Testis (tissue), 3 donors: ENCODE measurements around the gene CAMTA2. TPM values are rescaled to one million over a fixed set of nuclear protein-coding genes. Genes with fewer than 3 reads are reported as not detected.

Experiments used
- DNase-seq: peaks from one replicate; pipeline ENCODE4 v3.0.0-alpha.2; 2019
- H3K27ac ChIP-seq, 2 donors: fragments of 200-600 bp; sonication (generic); one replicate each; pipeline ENCODE4 v1.5.1; 2019
- H3K27me3 ChIP-seq: fragments of 200-600 bp; sonication (generic); one replicate; pipeline ENCODE4 v1.5.1; 2019
- H3K36me3 ChIP-seq: fragments of 200-600 bp; sonication (generic); one replicate; pipeline ENCODE4 v1.5.1; 2017; ENCODE audit warnings: low read depth; ENCODE audit errors: missing control alignments
- H3K4me1 ChIP-seq: fragments of 200-600 bp; sonication (generic); one replicate; pipeline ENCODE4 v1.5.1; 2019
- H3K4me3 ChIP-seq, 2 donors: fragments of 200-600 bp; sonication (generic); one replicate each; pipeline ENCODE4 v1.5.1; 2017 to 2019
- H3K9me3 ChIP-seq: fragments of 200-600 bp; sonication (generic); one replicate; pipeline ENCODE4 v1.5.1; 2017
- POLR2A ChIP-seq: fragments of 450-650 bp; IDR thresholded peaks from one replicate; pipeline ENCODE4 v1.6.1; 2017; ENCODE audit warnings: antibody characterized with exemption, mild to moderate bottlenecking, moderate library complexity
- WGBS, 2 donors: methylation state at CpG; one replicate each; pipeline ENCODE4 v1.1.5; 2018; 5-methylcytosine and 5-hydroxymethylcytosine counted together
- intact Hi-C: fragments of 100-400 bp; cut with DNase I; formaldehyde crosslinking; loops from one replicate; pipeline ENCODE4 v1.15.1; 2023; ENCODE audit warnings: low total_unique reads
- polyA plus RNA-seq: library from polyadenylated mRNA; stranded (reverse); fragments of 350-450 nt; fragmentation: Illumina TruSeq; extraction: RNeasy Lipid Tissue Mini Kit (QIAGEN cat#74804); gene quantifications from one replicate; pipeline ENCODE4 v1.2.3, GENCODE V29; 2014; ENCODE audit warnings: low read depth, low replicate concordance; ENCODE audit not compliant: insufficient read depth
- total RNA-seq, 2 donors: library from RNA; depleted of rRNA; stranded (reverse); fragments of >200 nt; gene quantifications; one replicate each; pipeline ENCODE4 v1.2.3, GENCODE V29; 2016
- TF ChIP-seq, protein P1 (sequence below), 3 experiments: fragments of 450-650 bp in 2 of 3; fragments of 200-600 bp in 1 of 3; sonication (generic) in 1 of 3; IDR thresholded peaks; one replicate each; pipeline ENCODE4 v1.5.1; 2016 to 2019; ENCODE audit warnings: antibody characterized with exemption in 3 of 3, mild to moderate bottlenecking in 2 of 3, moderate library complexity in 1 of 3

The CAMTA2 gene
- total and polyA plus RNA-seq, 3 donors from 2014 or later: 22.4 to 59.3 (median 51.3) TPM

- Histone ChIP-seq H3K4me3 (peak overlapping the region; percentile 69), H3K36me3 (no peaks in the 10 kb centered on the region), H3K27me3 (no peaks in the 10 kb centered on the region), H3K9me3 (no peaks in the 10 kb centered on the region), H3K27ac (peak overlapping the region; percentile 83 to 97), H3K4me1 (peaks cover 14% of the 10 kb centered on the region)
- no peak for DNase-seq
- WGBS, 2 donors: 0% methylated on average over 12 to 16 of the region's 16 CpGs
- intact Hi-C loops: no loop called here
- TF ChIP-seq, protein P1, sequence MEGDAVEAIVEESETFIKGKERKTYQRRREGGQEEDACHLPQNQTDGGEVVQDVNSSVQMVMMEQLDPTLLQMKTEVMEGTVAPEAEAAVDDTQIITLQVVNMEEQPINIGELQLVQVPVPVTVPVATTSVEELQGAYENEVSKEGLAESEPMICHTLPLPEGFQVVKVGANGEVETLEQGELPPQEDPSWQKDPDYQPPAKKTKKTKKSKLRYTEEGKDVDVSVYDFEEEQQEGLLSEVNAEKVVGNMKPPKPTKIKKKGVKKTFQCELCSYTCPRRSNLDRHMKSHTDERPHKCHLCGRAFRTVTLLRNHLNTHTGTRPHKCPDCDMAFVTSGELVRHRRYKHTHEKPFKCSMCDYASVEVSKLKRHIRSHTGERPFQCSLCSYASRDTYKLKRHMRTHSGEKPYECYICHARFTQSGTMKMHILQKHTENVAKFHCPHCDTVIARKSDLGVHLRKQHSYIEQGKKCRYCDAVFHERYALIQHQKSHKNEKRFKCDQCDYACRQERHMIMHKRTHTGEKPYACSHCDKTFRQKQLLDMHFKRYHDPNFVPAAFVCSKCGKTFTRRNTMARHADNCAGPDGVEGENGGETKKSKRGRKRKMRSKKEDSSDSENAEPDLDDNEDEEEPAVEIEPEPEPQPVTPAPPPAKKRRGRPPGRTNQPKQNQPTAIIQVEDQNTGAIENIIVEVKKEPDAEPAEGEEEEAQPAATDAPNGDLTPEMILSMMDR (IDR thresholded peaks at IDR 0.05): no peak
- no peak for TF ChIP-seq POLR2A
Measured at GRCh38 chr17:4939546-4939795, 48.0 kb downstream of the CAMTA2 start.

- Histone ChIP-seq H3K9me3 (no peaks in the 10 kb centered on the region), H3K27me3 (no peaks in the 10 kb centered on the region), H3K27ac (peak overlapping the region; percentile 83 to 97), H3K4me3 (peak overlapping the region; percentile 69), H3K36me3 (no peaks in the 10 kb centered on the region), H3K4me1 (peaks cover 14% of the 10 kb centered on the region)
- intact Hi-C loops: no loop called here
- WGBS, 2 donors: 51 to 53% methylated on average over 13 to 19 of the region's 19 CpGs
- DNase-seq: no peak
- TF ChIP-seq, protein P1 (IDR thresholded peaks at IDR 0.05): no peak
- TF ChIP-seq POLR2A: no peak
Measured at GRCh38 chr17:4938688-4939545, 48.6 kb downstream of the CAMTA2 start.

DNA sequence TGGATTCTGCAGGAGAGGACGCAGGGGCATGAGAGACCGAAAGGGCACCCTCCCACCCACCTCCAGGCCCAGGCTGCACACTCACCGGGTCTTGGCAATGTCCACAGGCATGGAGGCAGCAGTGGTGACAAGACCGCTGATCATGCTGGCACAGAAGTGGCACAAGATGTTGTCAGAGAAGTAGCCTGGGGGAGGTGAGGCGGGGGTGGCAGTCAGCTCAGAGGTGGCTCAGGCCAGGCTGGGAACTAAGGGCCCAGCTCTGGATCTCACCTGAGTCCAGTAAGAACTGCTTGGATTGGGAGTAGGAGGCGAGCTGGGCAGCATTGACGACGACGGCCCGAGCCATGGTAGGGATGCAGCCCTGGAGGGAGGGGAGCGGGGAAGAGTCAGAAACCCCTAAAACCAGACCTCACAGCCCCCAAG lies 49.4 kb downstream of the CAMTA2 start:
- TF ChIP-seq, protein P1 (IDR thresholded peaks at IDR 0.05): no peak
- TF ChIP-seq POLR2A: no peak
- no peak overlapping the region for H3K4me3 ChIP-seq
- no peaks in the 10 kb centered on the region for H3K36me3 ChIP-seq
- intact Hi-C loops: no loop called here
- no peak for DNase-seq
- H3K27me3 ChIP-seq: no peaks in the 10 kb centered on the region
- H3K4me1 ChIP-seq: peaks cover 14% of the 10 kb centered on the region
- WGBS, 2 donors: 91 to 93% methylated on average over 9 to 11 of the region's 11 CpGs
- H3K9me3 ChIP-seq: no peaks in the 10 kb centered on the region
- H3K27ac ChIP-seq: no peak overlapping the region

DNA sequence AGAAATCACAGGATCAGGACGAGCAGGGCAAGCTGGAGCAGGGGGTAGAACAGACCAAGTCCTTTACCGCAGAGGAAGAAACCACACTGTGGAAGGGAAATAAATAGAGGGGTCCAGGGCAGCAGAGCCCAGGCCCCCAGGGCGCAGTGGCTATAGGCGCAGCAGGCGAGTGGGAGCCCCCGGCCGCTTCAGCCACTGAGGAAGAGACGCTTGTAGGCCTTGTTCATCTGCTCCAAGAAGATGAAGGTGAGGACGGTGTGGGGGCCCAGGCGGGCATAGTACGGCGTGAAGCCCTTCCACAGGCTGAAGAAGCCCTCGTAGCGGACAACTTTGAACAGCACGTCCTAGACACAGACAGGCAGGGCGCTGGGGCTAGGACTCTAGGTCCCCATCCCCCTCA lies 49.9 kb downstream of the CAMTA2 start:
- intact Hi-C loops: no loop called here

More for the DNA sequence above, 49.9 kb downstream of the CAMTA2 start:
- no peaks in the 10 kb centered on the region for H3K9me3 ChIP-seq
- H3K27me3 ChIP-seq: no peaks in the 10 kb centered on the region
- no peak overlapping the region for H3K4me3 ChIP-seq
- 93 to 97% methylated on average over 13 to 16 of the region's 16 CpGs for WGBS, 2 donors
- peaks cover 14% of the 10 kb centered on the region for H3K4me1 ChIP-seq
- DNase-seq: no peak
- no peak overlapping the region for H3K27ac ChIP-seq
- TF ChIP-seq, protein P1 (IDR thresholded peaks at IDR 0.05): no peak
- TF ChIP-seq POLR2A: no peak
- H3K36me3 ChIP-seq: no peaks in the 10 kb centered on the region
